ENCODE measurements around the gene IGLON5.

Gene IGLON5

DNA sequence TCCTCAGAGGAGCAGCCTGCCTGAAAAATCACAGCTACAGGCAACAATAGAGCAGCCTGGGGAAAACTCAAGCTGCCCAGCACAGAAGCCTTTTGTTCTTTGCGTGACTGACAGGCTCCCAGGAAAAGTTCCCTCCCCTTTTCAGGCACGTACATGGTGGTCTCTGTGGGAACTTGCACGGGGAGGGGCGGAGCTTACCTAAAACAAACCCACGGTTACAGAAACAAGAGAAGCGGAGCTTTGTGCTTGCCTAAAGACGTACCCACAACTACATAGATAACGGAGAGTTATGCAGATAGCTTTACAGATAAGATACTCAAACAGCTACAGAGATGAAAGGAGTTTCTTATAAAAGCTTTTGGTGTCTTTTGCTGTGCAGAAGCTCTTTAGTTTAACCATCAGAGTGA lies 43.3 kb downstream of the IGLON5 start:
- no peak for DNase-seq
- in situ Hi-C loops (cut with MboI; ENCODE audit: low pct_unique_long_range_greater_than_20kb, low sequenced_read_pairs) = no loop called here

DNA sequence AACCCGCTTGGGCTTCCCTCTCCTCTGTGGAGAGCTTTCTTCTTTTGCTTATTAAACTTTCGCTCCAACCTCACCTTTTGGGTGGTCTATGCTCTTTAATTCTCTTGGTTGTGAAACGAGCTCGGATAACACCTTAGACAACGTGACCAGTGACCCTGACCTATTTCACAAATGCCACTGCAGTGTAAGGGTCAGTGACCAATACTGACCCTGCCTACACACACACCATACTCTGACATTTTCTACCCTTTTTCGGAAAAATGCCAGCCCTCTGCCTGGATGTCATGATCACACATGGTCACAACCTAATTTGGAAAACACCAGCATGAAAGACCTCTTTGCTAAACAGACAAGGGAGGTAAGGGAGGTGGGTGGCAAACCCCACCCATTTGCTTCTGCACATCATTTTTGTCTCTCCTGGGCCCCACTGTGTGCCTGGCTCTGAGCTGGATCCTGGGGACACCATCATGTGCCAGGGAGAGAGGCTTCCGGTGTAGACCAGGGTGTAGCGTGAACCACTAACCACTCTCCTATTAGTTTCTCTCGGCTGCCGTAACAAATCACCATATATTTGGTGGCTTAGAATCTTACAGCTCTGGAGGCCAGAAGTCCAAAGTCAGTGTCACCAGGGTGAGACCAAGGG lies 44.8 kb downstream of the IGLON5 start:
- in situ Hi-C loops (cut with MboI; ENCODE audit: low pct_unique_long_range_greater_than_20kb, low sequenced_read_pairs) = no loop called here
- DNase-seq = no peak

DNA sequence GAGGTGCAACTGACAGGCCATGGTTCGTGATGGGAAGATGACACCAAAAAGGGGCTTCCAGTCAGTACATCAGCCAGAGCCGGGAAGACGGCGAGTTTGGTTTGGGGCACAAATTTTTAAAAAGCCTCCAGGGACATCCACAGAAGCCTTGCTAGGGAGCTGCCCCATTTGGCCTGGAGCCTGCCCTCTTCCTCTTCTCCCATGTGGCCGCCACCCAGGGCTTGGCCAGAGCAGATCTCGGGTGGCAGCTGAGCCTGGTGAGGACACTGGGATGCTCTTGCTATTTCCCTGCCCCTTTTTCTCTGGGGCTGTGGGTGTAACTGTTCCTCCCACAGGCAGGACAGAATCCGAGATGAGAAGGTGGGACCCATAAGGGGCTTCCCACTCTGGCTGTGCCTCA lies 46.5 kb downstream of the IGLON5 start:
- in situ Hi-C loops (cut with MboI; ENCODE audit: low pct_unique_long_range_greater_than_20kb, low sequenced_read_pairs) = no loop called here
- no peak for DNase-seq

DNA sequence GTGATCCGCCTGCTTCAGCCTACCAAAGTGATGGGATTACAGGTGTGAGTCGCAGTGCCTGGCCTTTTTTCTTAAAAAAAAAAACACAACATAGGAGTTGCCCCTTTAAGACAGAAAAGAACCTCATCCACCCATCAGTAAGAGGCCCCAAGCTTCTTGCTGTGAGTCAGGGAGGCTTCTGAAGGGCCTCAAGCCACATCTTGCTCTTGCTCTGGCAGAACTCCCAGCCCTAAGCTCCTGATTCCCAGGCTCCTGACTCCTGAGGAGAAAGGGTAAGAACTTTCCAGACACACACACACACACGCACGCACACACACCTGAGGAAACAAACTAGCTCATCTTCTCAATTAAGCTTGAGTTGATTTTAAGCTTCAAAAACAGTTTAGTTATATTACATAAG lies 47.9 kb downstream of the IGLON5 start:
- in situ Hi-C loops (cut with MboI; ENCODE audit: low pct_unique_long_range_greater_than_20kb, low sequenced_read_pairs) = no loop called here
- no peak for DNase-seq

DNA sequence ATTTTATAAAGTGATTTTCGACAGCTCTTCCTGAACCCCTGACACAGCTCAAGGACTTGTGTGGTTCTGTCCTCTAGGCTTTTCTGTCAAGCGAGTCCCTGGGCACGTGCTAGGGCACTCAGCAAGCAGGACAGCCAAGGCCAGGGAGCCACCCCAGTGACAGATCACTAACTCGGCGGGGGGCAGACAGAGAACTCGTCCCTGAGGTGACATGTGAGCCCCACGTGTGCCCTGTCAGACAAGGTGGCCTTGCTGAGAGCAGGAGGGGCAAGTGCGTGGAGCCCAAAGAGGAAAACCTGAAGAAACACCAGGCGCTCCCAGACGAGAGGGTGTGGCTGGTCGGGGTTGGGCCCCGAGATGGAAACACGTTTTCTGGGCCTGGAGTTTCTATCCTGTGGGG lies 49.8 kb downstream of the IGLON5 start:
- in situ Hi-C loops (cut with MboI; ENCODE audit: low pct_unique_long_range_greater_than_20kb, low sequenced_read_pairs) = no loop called here
- no peak for DNase-seq

DNA sequence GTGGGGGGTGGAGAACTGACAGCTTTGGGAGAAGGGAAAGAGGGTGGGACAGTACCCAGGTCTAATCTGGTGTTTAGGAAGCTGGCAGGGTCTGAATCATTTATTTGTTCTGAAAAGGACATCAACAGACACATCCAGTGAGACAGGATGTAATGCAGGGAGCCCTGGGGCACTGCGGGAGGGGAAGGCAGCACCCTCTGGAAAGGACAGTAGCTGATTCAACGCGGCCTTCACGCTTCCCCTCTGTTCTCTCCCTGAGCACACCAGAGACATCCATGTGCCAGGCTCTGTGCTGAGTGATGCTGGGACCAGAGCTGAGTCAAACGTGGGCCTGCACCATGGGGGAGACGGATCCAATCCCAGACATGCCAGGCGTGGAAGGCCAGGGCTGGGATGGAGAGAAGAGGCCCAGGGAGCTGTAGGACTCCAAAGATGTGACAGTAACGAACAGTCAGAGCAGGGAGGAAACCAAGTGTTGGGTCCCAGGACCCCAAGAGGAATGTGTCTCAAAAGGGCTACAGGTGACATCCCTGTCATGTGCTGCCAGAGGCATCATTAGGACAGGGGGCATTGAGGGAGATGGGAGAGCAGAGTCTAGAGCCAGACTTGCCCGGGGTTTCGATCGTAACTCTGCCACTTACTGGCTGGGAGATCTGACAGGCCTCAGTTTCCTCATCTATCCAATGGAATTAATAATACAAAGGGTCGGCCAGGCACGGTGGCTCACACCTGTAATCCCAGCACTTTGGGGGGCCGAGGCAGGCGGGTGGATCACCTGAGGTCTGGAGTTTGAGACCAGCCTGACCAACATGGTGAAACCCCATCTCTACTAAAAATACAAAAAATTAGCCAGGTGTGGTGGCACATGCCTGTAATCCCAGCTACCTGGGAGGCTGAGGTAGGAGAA lies 53.0 kb downstream of the IGLON5 start:
- no peak for DNase-seq
- in situ Hi-C loops (cut with MboI; ENCODE audit: low pct_unique_long_range_greater_than_20kb, low sequenced_read_pairs) = no loop called here

DNA sequence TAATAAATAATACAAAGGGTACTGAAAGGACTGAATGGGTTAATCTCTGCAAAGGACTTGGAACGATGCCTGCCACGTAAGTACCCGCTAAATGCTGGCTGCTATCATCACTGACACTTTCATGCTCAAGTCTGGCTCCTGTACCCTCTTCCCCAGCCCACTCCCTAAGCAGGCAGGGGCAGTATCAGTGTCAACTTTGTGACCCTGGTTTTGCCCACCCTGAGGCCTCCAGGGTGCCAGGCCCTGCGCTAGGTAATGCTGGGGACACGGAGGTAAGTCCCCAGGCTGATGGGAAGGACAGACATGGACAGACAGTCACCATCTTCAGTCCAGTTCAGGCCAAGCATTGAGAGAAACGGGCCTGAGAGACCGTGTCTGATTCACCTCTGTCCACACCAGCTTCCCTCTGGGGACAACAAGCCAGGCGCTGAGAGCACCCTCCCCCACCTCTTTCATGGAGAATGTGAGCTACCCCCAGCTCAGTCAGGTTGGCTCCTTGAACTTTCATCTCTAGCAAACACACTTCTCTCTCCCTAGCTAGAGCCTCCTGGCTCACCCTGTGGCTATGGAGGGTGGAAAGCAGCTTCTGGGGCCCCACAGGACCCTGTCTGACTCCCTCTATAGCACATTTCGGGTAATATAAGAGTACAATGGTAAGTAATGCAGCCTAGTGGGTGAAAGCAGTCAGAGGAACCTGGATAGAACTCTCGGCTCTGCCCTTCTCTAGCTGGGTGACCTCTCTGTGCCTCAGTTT lies 53.9 kb downstream of the IGLON5 start:
- DNase-seq = peak; percentile 38
- in situ Hi-C loops (cut with MboI; ENCODE audit: low pct_unique_long_range_greater_than_20kb, low sequenced_read_pairs) = no loop called here

DNA sequence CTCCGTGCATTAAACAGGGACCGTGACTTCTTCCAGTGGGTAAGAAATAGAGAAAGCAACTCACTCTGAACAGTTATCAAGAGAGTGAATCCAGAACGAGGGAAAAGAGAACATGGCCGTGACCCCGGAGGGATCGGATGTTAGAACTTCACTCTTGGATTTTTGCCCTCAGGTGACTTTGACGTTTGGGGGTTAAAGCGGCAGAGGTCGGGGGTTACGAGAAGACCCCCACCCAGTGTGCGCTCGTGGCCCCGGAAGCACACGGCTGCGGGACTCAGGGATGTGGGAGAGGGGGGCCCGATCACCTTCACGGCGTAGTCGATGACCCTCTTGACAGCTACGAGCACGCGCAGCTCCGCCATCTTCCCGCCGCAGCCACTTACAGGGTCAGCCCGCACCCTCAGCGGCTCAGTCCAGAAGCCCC lies 54.5 kb downstream of the IGLON5 start, which contains the start of gene ETFB:
Gene ETFB (minus strand): TSS at position 424 of the 424 bp plus-strand sequence. CDS start 62 bp downstream, at position 362.
- DNase-seq = no peak
- in situ Hi-C loops (cut with MboI; ENCODE audit: low pct_unique_long_range_greater_than_20kb, low sequenced_read_pairs) = no loop called here

DNA sequence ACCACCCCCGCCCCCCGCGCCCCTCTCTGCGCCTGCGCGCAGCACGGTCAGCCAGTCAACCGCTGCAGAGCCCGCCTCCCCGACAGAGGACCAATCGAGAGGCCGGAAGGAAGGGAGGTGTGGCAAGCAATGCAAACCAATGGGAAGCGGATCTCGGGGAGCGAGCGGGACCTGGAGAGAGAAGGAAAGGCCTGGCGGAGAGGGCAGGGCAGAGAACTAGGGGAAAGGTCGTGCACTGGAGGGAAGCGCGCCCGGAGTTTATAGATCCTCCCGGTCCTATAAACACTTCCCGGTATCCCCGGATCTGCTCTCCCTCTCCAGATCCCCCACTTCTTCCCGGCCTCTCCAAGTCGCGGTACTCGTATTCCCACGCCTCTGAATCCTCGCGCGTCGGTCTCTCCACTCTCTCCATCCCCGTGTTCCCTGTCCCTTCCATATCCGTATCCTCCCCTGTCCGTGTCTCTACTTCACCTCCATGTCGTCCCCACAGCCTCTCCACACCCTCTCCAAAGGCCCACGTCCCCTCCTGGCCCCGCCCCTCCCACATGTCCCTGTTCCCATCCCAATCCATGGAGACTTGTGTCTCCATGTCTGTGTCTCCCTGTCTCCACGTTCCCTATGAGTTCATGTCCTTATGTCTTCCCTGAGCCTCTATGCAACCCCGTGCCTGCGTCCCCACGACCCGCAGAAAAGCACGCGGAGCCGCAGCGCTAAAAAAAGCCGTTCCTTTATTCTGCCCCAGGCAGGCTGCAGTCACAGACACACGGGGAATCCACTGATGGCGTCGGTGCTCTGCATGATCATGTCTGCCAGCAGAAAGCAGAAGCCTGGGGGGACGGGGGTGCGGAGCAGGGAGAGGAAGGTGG lies 55.2 kb downstream of the IGLON5 start:
- peak; percentile 97 for DNase-seq
- in situ Hi-C loops (cut with MboI; ENCODE audit: low pct_unique_long_range_greater_than_20kb, low sequenced_read_pairs) = no loop called here

DNA sequence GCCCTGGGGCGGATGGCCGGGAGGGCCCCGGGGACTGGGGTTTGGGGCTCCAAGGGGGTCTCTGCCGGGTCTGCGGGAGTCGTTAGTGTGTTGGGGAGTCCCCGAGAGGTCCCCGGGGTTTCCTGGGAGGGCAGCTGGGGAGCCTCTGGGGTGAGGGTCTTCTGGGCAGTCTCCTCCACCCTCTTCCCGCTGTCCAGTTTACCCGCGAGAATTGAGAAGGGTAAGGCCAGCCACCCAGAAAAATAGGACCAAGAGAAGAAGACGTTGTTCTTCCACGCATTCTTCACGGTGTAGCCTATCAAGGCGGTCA lies 55.8 kb downstream of the IGLON5 start:
- in situ Hi-C loops (cut with MboI; ENCODE audit: low pct_unique_long_range_greater_than_20kb, low sequenced_read_pairs) = no loop called here
- no peak for DNase-seq

DNA sequence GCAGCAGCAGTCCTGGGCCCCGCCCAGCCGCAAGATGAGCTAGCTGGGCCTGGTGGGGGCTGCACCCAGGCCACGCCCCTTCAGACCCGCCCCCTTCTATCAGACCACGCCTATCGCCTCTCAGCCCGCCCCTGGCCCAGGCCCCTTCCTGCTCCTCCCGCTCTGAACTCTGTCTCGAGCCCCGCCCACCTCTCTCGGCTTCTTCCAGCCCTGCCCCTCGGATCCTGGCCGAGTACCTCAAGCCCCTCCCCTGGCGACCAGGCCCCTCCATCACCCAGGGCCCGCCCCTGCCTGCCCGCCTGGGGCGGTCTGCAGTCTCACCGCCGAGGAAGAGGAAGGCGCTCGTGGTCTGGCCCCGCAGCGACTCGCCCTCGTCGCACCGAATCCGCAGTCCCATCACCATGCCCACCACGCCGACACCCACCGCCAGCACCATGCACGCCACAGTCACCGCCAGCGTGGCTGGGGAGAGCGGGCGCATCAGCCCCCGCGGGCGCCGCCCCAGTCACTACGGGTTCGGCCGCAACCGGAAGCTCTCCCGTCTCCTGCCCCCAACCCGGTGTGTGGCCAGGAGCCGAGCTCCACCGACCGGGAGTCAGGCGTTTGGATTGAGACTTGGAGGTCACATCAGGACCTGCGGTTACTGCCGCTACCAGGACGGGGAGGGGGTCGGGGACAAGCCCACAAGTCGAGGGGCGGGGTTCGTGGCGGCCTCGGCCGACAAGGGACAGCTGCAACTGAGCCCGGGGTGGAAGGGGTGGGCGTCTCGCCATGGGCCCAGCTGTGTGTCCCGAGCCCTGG lies 56.3 kb downstream of the IGLON5 start:
- in situ Hi-C loops (cut with MboI; ENCODE audit: low pct_unique_long_range_greater_than_20kb, low sequenced_read_pairs) = no loop called here
- DNase-seq = peak; percentile 99

DNA sequence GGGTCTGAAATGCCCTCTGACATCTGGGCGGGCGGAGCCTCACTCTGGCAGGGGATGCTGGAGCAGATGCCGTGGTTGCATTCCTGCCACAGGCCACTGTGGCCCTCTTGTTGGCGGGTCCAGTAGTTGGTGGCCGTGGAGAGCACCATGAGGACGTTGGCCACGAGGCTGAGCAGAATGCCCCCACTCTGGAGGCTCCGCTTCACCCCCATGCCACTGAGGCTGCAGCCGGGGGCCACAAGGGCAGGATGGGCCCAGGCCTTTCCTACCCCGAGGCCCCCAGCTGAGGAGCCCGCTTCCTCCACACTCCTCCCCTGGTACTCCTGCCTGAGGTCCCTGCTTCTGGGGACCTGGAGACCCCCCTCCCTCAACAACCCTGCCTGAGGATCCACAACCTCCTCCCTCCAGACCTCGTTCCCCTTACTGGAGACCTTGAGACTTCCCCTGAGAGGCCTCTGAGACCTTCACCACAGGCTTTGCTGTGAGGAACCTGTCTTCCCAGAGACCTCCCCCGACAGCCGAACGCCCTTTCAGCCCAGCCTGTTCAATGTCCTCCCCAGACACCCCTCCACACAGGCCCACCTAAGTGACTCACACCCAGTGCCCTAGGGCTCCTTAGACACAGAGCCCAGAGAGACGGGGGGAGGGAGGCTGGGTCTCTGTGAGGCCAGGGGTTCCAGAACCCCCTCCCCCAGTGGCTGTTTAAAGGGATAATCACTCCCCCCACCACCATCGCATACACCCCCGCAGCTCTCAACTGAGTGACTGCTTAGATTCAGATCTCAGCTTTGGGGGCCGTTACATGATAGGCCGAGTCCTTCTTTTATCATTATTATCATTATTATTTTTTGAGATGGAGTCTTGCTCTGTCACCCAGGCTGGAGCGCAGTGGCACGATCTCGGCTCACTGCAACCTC lies 57.2 kb downstream of the IGLON5 start, which contains the start of gene CLDND2:
Gene CLDND2 (minus strand): TSS at position 638 of the 917 bp plus-strand sequence. CDS start 426 bp downstream, at position 212.
- in situ Hi-C loops (cut with MboI; ENCODE audit: low pct_unique_long_range_greater_than_20kb, low sequenced_read_pairs) = no loop called here
- DNase-seq = peak; percentile 57

DNA sequence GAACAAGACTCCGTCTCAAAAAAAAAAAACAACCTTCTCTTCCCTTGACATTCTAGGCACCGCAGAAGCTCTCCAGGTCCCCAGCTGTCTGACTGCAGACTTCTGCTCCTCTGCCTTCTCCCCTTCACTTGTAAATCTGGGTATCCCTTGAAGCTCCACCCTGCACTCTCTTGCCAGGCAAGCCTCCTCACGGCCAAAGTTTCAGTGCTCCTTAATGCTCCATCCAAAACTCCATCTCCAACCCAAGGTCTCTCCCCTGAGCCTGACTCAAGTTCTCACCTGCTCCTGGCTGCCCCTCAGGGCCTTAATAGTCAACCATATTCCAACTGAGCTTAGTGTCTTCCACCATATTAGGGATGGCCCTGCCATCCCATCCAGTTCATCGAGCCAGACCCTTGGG lies 58.8 kb downstream of the IGLON5 start:
- in situ Hi-C loops (cut with MboI; ENCODE audit: low pct_unique_long_range_greater_than_20kb, low sequenced_read_pairs) = no loop called here
- no peak for DNase-seq

DNA sequence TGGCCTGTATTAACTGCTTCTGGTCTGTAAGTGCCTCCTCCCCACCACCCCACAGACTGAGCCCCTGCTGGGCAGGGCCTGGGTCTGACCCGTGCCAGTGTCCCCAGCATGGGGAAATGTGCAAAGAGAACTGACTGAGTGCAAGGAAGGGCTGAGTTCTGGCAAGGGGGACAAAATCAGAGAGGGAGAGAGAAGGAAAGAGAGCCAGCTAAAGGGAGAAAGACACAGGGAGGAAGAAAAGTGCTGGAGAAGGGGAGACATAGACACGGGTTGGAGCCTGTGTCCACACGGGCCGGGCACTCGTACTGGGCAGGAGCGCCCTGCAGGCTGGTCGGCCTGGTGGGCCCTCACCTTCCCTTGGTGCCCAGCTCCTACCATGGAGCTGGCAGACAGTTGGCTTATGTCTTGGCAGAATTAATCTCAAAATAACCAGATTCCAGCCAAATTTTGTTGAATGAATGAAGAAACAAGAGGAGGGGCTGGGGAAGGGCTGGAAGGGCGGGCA lies 59.8 kb downstream of the IGLON5 start:
- in situ Hi-C loops (cut with MboI; ENCODE audit: low pct_unique_long_range_greater_than_20kb, low sequenced_read_pairs) = no loop called here
- no peak for DNase-seq

DNA sequence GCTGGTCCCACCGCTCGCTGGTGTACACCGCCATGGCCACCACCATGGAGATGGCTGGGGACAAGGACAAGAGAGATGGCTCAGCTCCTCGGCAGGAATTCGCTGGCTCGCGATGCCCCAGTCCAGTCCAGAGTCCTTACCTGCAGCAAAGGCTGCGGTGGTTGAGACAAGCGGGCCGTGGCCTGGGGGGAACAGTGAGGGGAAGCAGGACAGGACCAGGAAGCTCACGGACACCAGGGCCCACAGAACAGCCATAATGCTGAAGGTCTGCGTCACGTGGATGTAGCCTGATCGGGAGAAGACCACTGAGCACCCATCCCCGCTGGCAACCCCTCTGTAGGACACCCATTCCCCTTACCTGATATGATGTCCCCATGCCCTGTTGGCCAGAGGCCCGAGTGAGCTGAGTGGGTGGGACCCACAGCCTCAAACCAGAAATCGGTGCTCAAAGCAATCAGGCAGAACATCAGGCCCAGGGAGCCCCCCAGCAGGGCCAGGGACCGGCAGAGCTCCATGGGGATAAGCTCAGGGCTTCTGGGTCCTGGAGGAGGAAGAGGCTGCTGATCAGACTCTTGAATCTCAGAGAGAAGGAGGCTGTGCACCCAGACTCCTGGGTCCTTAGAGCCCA lies 60.7 kb downstream of the IGLON5 start:
- in situ Hi-C loops (cut with MboI; ENCODE audit: low pct_unique_long_range_greater_than_20kb, low sequenced_read_pairs) = no loop called here
- no peak for DNase-seq

DNA sequence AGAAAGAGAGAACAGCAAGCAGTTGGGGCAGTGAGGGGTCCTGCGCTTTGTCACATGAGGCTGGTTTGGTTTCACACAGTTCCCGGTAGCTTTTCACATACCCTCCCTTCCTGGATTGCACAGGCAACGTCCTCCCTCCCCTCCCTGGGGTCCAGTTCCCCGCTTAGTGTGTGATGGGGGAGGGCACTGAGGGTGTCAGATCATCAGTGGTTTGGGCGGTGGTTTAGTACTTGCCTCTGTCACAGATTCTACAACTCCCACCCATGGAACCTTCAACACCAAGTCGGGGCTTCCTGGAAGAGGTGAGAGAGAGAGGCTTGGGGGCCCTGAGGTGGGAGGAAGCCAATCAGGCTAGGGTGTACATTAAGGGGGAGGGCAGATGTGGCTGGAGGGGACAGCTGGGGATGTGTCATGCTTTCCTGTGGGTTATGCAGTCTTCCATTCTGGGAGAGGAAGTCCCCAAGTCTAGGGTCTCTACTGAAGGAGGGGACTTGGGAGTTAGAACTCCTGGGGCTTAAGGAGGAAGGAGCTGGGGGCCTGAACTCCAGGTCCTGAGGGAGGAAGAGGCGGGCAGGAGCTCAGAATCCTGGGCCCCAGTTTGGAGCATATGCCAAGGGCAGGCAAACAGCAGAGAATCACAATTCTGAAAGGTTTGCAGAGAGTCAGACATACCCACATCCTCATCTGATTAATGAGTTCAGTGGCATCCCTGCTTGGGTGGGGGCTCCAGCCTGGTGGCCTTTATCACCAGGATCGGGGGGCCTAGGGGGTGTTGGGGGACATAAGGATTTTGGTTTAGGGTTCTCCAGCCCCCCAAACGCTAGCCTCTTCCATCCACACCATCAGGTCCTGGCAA lies 61.4 kb downstream of the IGLON5 start, which contains the start of gene NKG7:
Gene NKG7 (minus strand): TSS at position 6 of the 856 bp plus-strand sequence. CDS start 119 bp downstream, outside the sequence.
- DNase-seq = peak; percentile 97
- in situ Hi-C loops (cut with MboI; ENCODE audit: low pct_unique_long_range_greater_than_20kb, low sequenced_read_pairs) = no loop called here

Measured in KBM-7 (cell line).